ENCODE data around the gene ANTKMT. TPM values are rescaled to one million over a fixed set of nuclear protein-coding genes. Genes with fewer than 3 reads are reported as not detected.

The ANTKMT gene
- total RNA-seq, 2 donors from 2014 or later = 29.7 to 46.7 TPM

GRCh38 chr16:704047-704446 lies 16.9 kb upstream of the ANTKMT start:
- Histone ChIP-seq H3K4me3 (no peak overlapping the region), H3K4me1 (ENCODE audit: control insufficient read depth in 1 of 2, low read depth in 2 of 2) (no peaks in the 10 kb centered on the region), H3K27me3 (replicated peaks; ENCODE audit: insufficient read depth) (peaks cover 30% of the 10 kb centered on the region), H3K9me3 (no peaks in the 10 kb centered on the region), H3K36me3 (no peaks in the 10 kb centered on the region), H3K27ac (no peak overlapping the region)
- TF ChIP-seq, protein P1, sequence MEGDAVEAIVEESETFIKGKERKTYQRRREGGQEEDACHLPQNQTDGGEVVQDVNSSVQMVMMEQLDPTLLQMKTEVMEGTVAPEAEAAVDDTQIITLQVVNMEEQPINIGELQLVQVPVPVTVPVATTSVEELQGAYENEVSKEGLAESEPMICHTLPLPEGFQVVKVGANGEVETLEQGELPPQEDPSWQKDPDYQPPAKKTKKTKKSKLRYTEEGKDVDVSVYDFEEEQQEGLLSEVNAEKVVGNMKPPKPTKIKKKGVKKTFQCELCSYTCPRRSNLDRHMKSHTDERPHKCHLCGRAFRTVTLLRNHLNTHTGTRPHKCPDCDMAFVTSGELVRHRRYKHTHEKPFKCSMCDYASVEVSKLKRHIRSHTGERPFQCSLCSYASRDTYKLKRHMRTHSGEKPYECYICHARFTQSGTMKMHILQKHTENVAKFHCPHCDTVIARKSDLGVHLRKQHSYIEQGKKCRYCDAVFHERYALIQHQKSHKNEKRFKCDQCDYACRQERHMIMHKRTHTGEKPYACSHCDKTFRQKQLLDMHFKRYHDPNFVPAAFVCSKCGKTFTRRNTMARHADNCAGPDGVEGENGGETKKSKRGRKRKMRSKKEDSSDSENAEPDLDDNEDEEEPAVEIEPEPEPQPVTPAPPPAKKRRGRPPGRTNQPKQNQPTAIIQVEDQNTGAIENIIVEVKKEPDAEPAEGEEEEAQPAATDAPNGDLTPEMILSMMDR (IDR thresholded peaks at IDR 0.05) = no peak
- DNase-seq (ENCODE audit: low spot score) = no peak
- ATAC-seq (ENCODE audit: insufficient number of reproducible peaks, low FRiP score, low read depth) = no peak

- no peak overlapping the region for H3K4me3 ChIP-seq
- no peak overlapping the region for H3K27ac ChIP-seq
- DNase-seq (ENCODE audit: low spot score) (no peak), ATAC-seq (ENCODE audit: insufficient number of reproducible peaks, low FRiP score, low read depth) (no peak)
- peaks cover 1 to 4% of the 10 kb centered on the region in 2 donors for H3K4me1 ChIP-seq (ENCODE audit: control insufficient read depth in 1 of 2, low read depth in 2 of 2)
- H3K9me3 ChIP-seq = no peaks in the 10 kb centered on the region
- H3K36me3 ChIP-seq = no peaks in the 10 kb centered on the region
- peaks cover 30% of the 10 kb centered on the region for H3K27me3 ChIP-seq (replicated peaks; ENCODE audit: insufficient read depth)
- TF ChIP-seq, protein P1 (IDR thresholded peaks at IDR 0.05) = no peak
Observed at GRCh38 chr16:704552-705380, 16.2 kb upstream of the ANTKMT start.

GRCh38 chr16:705431-706188 lies 15.3 kb upstream of the ANTKMT start, which contains the start of gene FBXL16:
TSS of gene FBXL16 (minus strand) at chr16:705801. CDS start at chr16:697405, 8,396 bp downstream.
- peaks cover 26% of the 10 kb centered on the region for H3K27me3 ChIP-seq (replicated peaks; ENCODE audit: insufficient read depth)
- H3K27ac ChIP-seq = no peak within 1 kb of the TSS
- no peaks in the 10 kb centered on the region for H3K36me3 ChIP-seq
- no peak within 1 kb of the TSS for H3K4me3 ChIP-seq
- DNase-seq (ENCODE audit: low spot score) (no peak), ATAC-seq (ENCODE audit: insufficient number of reproducible peaks, low FRiP score, low read depth) (no peak)
- peaks cover 4 to 10% of the 10 kb centered on the region in 2 donors for H3K4me1 ChIP-seq (ENCODE audit: control insufficient read depth in 1 of 2, low read depth in 2 of 2)
- no peaks in the 10 kb centered on the region for H3K9me3 ChIP-seq
- TF ChIP-seq, protein P1 (IDR thresholded peaks at IDR 0.05) = no peak

DNA sequence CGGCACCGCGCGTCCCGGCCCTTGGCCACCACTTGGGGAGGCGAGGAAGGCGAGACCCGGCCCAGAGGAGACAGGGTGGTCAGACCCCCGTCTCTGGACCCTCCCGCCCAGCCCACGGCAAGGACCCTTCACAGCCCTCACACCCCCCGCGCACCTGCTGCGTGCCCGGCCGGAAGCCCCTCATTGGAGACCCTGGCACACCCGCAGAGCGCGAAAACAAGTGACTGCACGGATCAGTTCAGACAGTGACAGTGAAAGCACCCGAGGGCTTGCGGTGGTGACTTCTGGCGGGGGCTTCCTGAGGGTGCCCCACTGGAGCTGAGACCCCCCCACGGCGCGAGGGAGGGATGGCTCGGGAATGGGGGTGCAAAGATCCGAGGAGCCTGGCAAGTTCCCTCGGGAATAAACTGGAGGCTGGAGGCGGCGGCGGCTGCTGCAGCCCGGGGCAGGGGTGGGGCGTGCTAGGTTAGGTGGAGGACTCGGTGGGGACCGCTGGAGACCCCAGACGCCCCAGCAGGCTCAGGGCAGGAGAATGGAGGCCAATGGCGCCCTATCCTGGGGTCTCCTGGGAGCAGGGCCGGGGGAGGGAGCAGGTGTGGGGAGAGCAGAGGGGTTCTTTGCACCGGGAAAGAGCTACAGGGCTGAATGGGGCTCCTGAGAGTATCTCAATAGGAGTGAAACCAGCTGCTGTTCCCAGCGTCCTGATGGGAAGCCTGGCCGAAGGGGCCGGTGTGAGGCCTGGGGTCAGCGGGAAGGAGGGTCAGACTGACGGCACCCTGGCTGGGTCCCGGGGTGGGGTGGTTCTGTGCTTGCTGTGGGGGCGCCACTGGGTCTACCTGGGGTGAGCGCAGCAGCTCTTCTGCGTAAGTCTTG lies 14.5 kb upstream of the ANTKMT start:
- Histone ChIP-seq H3K4me3 (no peak overlapping the region), H3K27ac (no peak overlapping the region), H3K36me3 (no peaks in the 10 kb centered on the region), H3K9me3 (no peaks in the 10 kb centered on the region), H3K27me3 (replicated peaks; ENCODE audit: insufficient read depth) (peaks cover 23% of the 10 kb centered on the region), H3K4me1 (ENCODE audit: control insufficient read depth in 1 of 2, low read depth in 2 of 2) (peaks cover 4 to 10% of the 10 kb centered on the region in 2 donors)
- DNase-seq (ENCODE audit: low spot score) = no peak
- ATAC-seq (ENCODE audit: insufficient number of reproducible peaks, low FRiP score, low read depth) = no peak
- TF ChIP-seq, protein P1 (IDR thresholded peaks at IDR 0.05) = no peak
